HCT116 (cell line): ENCODE data around the gene FNDC8. TPM values are rescaled to one million over a fixed set of nuclear protein-coding genes. Genes with fewer than 3 reads are reported as not detected.

Experiments
- ATAC-seq: fragments of 200-7000 bp; cut with Tn5 transposase; 2 replicates; pipeline ENCODE4 v1.9.1; 2020; ENCODE audit warnings: mild to moderate bottlenecking, moderate library complexity
- BruUV-seq: library from RNA; stranded (reverse); fragments of 400-500 nt; replicated peaks from 2 replicates; lab custom pipeline; 2021; lab: Mats Ljungman, UMichigan
- CTCF ChIA-PET: fragments of 300-600 bp; sonication (Branson Sonifier 250); formaldehyde crosslinking; loops from one replicate; lab custom pipeline; 2021; ENCODE audit warnings: antibody characterized with exemption; lab: Charles Lee
- POLR2A ChIA-PET: fragments of 300-600, 350-600 bp; sonication (Branson Sonifier 250); formaldehyde crosslinking; loops from one replicate; lab custom pipeline; 2021; ENCODE audit warnings: antibody characterized with exemption; lab: Charles Lee
- RAD21 ChIA-PET, 2 experiments: fragments of 300-600 bp; sonication (Branson Sonifier 250); formaldehyde crosslinking; loops; one replicate each; lab custom pipeline; 2023; ENCODE audit warnings: low total read pairs in 2 of 2; ENCODE audit not compliant: uncharacterized antibody in 2 of 2, unreplicated experiment in 2 of 2, low non-redundant PET in 1 of 2; lab: Charles Lee
- DNase-seq: peaks from one replicate; pipeline ENCODE4 v3.0.0-alpha.2; 2010; ENCODE audit warnings: low read depth, low spot score
- H2AFZ ChIP-seq: fragments of 200-600 bp; shearing (Covaris generic), sonication (generic); 2 replicates; pipeline ENCODE4 v1.6.1; 2017; ENCODE audit warnings: low read depth, mixed run types, mixed read lengths, antibody characterized with exemption, low read length; ENCODE audit not compliant: poor library complexity, severe bottlenecking
- H3K27ac ChIP-seq: 2 replicates; pipeline ENCODE4 v1.5.1; 2012; ENCODE audit warnings: low read depth, low read length
- H3K27me3 ChIP-seq: fragments of 200-600 bp; sonication (generic); 2 replicates; pipeline ENCODE4 v1.6.1; 2016; ENCODE audit warnings: mixed run types, low read length, mixed read lengths; ENCODE audit not compliant: insufficient read depth
- H3K36me3 ChIP-seq, 2 experiments: fragments of 200-500 bp in 1 of 2; fragments of 200-600 bp in 1 of 2; sonication (Bioruptor generic) in 1 of 2; sonication (generic) in 1 of 2; 2 replicates each; pipeline versions ENCODE4 v1.5.1 to v1.6.1; 2014 to 2016; ENCODE audit warnings: low read length in 2 of 2, inconsistent platforms in 1 of 2, mixed read lengths in 1 of 2, mixed run types in 1 of 2; ENCODE audit not compliant: insufficient read depth in 2 of 2, control insufficient read depth in 1 of 2
- H3K4me1 ChIP-seq, 2 experiments: fragments of 200-600 bp in 1 of 2; sonication (generic) in 1 of 2; 2 replicates each; pipeline versions ENCODE4 v1.5.1 to v1.6.1; 2012 to 2017; ENCODE audit warnings: low read length in 2 of 2, inconsistent platforms in 1 of 2, mild to moderate bottlenecking in 1 of 2, mixed read lengths in 1 of 2, mixed run types in 1 of 2, moderate library complexity in 1 of 2; ENCODE audit not compliant: insufficient read depth in 2 of 2, control insufficient read depth in 1 of 2
- H3K4me2 ChIP-seq: fragments of 200-600 bp; sonication (generic); 2 replicates; pipeline ENCODE4 v1.6.1; 2017; ENCODE audit warnings: mixed run types, low read length, mixed read lengths
- H3K4me3 ChIP-seq, 2 experiments: fragments of 200-600 bp in 1 of 2; sonication (generic) in 1 of 2; replicated peaks in 1 of 2; 2 replicates each; pipeline ENCODE4 v1.5.1; 2011 to 2016; ENCODE audit warnings: low read length in 2 of 2, control low read depth in 1 of 2, low read depth in 1 of 2, mild to moderate bottlenecking in 1 of 2, mixed read lengths in 1 of 2, mixed run types in 1 of 2
- H3K79me2 ChIP-seq: fragments of 200-600 bp; sonication (generic); 2 replicates; pipeline ENCODE4 v1.6.1; 2017; ENCODE audit warnings: mild to moderate bottlenecking, mixed run types, low read length, moderate library complexity, mixed read lengths; ENCODE audit not compliant: insufficient read depth
- H3K9ac ChIP-seq: fragments of 200-600 bp; sonication (generic); 2 replicates; pipeline ENCODE4 v1.6.1; 2016; ENCODE audit warnings: low read length, mixed read lengths
- H3K9me2 ChIP-seq: fragments of 200-600 bp; sonication (generic), shearing (Covaris generic); 2 replicates; pipeline ENCODE4 v1.6.1; 2017; ENCODE audit warnings: mixed run types, mild to moderate bottlenecking, moderate library complexity; ENCODE audit not compliant: insufficient read depth
- H3K9me3 ChIP-seq, 2 experiments: fragments of 200-500 bp in 1 of 2; fragments of 200-600 bp in 1 of 2; sonication (Bioruptor generic) in 1 of 2; sonication (generic) in 1 of 2; 2 replicates each; pipeline ENCODE4 v1.6.1; 2014 to 2017; ENCODE audit warnings: low read length in 2 of 2, mixed read lengths in 2 of 2, inconsistent platforms in 1 of 2, low read depth in 1 of 2, mild to moderate bottlenecking in 1 of 2, mixed run types in 1 of 2, moderate library complexity in 1 of 2; ENCODE audit not compliant: control insufficient read depth in 1 of 2, insufficient read depth in 1 of 2
- H4K20me1 ChIP-seq: fragments of 200-600 bp; sonication (generic), shearing (Covaris generic); 2 replicates; pipeline ENCODE4 v1.6.1; 2017; ENCODE audit warnings: mixed run types, mild to moderate bottlenecking, moderate library complexity; ENCODE audit not compliant: insufficient read depth
- EZH2 ChIP-seq: fragments of 200-600 bp; sonication (generic); IDR thresholded peaks from 2 replicates; pipeline ENCODE4 v1.6.1; 2017; ENCODE audit warnings: antibody characterized with exemption, mixed run types
- EZH2phosphoT487 ChIP-seq: fragments of 200-600 bp; IDR thresholded peaks from 2 replicates; pipeline ENCODE4 v1.6.1; 2018; ENCODE audit warnings: antibody characterized with exemption, borderline replicate concordance
- FOSL1 ChIP-seq: IDR thresholded peaks from 2 replicates; pipeline ENCODE4 v1.6.1; 2012; ENCODE audit warnings: low read depth
- POLR2A ChIP-seq: IDR thresholded peaks from 2 replicates; pipeline ENCODE4 v1.7.0; 2011; ENCODE audit warnings: borderline replicate concordance; ENCODE audit not compliant: insufficient read depth, insufficient read length; ENCODE audit errors: extremely low read depth
- RAD21 ChIP-seq: IDR thresholded peaks from 2 replicates; pipeline ENCODE4 v1.6.1; 2012; ENCODE audit warnings: low read depth, mild to moderate bottlenecking
- REST ChIP-seq: IDR thresholded peaks from 2 replicates; pipeline ENCODE4 v1.6.1; 2012; ENCODE audit warnings: low read depth
- YY1 ChIP-seq: IDR thresholded peaks from 2 replicates; pipeline ENCODE4 v1.6.1; 2011; ENCODE audit warnings: low read length, low read depth, moderate library complexity, mild to moderate bottlenecking; ENCODE audit not compliant: insufficient replicate concordance; ENCODE audit errors: extremely low read depth
- ZBTB33 ChIP-seq: IDR thresholded peaks from 2 replicates; pipeline ENCODE4 v1.6.1; 2011; ENCODE audit warnings: mild to moderate bottlenecking, low read length, moderate library complexity; ENCODE audit not compliant: insufficient replicate concordance; ENCODE audit errors: extremely low read depth
- ZFX ChIP-seq: fragments of 450-650 bp; IDR thresholded peaks from 2 replicates; pipeline ENCODE4 v1.6.1; 2017
- intact Hi-C: fragments of 100-400 bp; cut with micrococcal nuclease; formaldehyde crosslinking; loops from 2 replicates; pipeline ENCODE4 v1.10.0; 2022
- total RNA-seq: library from RNA; stranded (reverse); gene quantifications from one replicate; pipeline ENCODE4 v1.2.1, GENCODE V29; 2021; ENCODE audit not compliant: unreplicated experiment
- TF ChIP-seq, protein P1 (sequence below): IDR thresholded peaks from 2 replicates; pipeline ENCODE4 v1.6.1; 2012

The FNDC8 gene
- total RNA-seq, 1 experiment from 2014 or later: not detected

DNA sequence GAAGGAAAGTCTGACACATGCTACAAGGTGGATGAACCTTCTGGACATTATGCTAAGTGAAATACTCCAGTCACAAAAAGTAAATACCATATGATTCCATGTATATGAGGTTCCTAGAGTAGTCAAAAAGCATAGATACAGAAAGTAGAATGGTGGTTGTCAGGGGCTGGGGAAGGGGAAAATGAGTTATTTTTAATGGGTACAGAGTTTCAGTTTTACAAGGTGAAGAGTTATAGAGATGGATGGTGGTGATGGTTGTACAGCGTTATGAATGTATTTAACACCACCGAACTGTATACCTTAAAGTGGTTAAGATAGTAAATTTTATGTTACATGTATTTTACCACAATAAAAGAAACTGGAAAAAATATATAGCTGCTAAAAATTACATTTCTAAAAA, 19.7 kb upstream of the FNDC8 start:
- Histone ChIP-seq H4K20me1 (no peaks in the 10 kb centered on the region), H3K27me3 (no peaks in the 10 kb centered on the region), H3K4me1 (no peaks in the 10 kb centered on the region; a peak in 1 of 4 replicates), H3K36me3 (peaks cover 11 to 22% of the 10 kb centered on the region in 2 experiments), H3K9ac (no peak overlapping the region), H3K9me3 (no peaks in the 10 kb centered on the region), H3K27ac (no peak overlapping the region), H3K9me2 (no peaks in the 10 kb centered on the region), H3K79me2 (no peaks in the 10 kb centered on the region), H3K4me3 (no peak overlapping the region), H3K4me2 (no peak overlapping the region), H2AFZ (no peak overlapping the region)
- DNase-seq (no peak), ATAC-seq (no peak)
- POLR2A ChIA-PET: interaction anchor here (1.2 kb wide), 1 partner anchor 38 kb away, joined by 4 read pairs; the partner anchor contains the start of gene RFFL
- BruUV-seq: no TSS peak
- intact Hi-C loops: no loop called here
- RAD21 ChIA-PET: no interaction called here
- CTCF ChIA-PET: no interaction called here
- TF ChIP-seq EZH2 (no peak), EZH2phosphoT487 (no peak), ZFX (no peak), REST (no peak), FOSL1 (no peak), RAD21 (no peak), YY1 (no peak), ZBTB33 (no peak), POLR2A (no peak)
- TF ChIP-seq, protein P1, sequence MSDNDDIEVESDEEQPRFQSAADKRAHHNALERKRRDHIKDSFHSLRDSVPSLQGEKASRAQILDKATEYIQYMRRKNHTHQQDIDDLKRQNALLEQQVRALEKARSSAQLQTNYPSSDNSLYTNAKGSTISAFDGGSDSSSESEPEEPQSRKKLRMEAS: no peak
